ENCODE results near the gene NKX3-2. TPM values are rescaled to one million over a fixed set of nuclear protein-coding genes. Genes with fewer than 3 reads are reported as not detected.

Gene NKX3-2
- total and polyA plus RNA-seq, 2 of the 4 experiments (the other 2 are of a cell fraction), result 0.05 TPM; not detected in 1

GRCh38 chr4:13527981-13528820 lies 16.1 kb downstream of the NKX3-2 start:
- Histone ChIP-seq H3K9me3 (ENCODE audit: control insufficient read depth, insufficient read depth, low read length) (peaks cover 19% of the 10 kb centered on the region), H3K9ac (ENCODE audit: low read depth, low read length) (no peak overlapping the region), H3K14ac (replicated peaks; ENCODE audit: low read depth, low read length) (no peak overlapping the region), H4K5ac (ENCODE audit: low read depth, low read length) (no peak overlapping the region), H3K4me1 (ENCODE audit: control insufficient read depth, insufficient read depth, low read length) (no peaks in the 10 kb centered on the region), H2BK5ac (ENCODE audit: low read depth, low read length, poor library complexity, severe bottlenecking) (no peak overlapping the region), H3K23ac (ENCODE audit: low read depth, low read length) (no peak overlapping the region), H3K27ac (ENCODE audit: insufficient read depth, low read length) (no peak overlapping the region), H3K56ac (ENCODE audit: extremely low read depth, insufficient read depth, low read length) (no peak overlapping the region), H3K79me1 (ENCODE audit: low read depth in 1 of 2, low read length in 2 of 2) (no peaks in the 10 kb centered on the region), H2BK120ac (ENCODE audit: low read depth, low read length) (no peak overlapping the region), H2AK5ac (ENCODE audit: low read depth, low read length) (no peak overlapping the region), H3K4me2 (ENCODE audit: low read depth, low read length) (no peak overlapping the region), H3K18ac (ENCODE audit: low read depth, low read length) (no peak overlapping the region), H2BK15ac (ENCODE audit: low read depth, low read length) (no peak overlapping the region), H3K36me3 (ENCODE audit: control insufficient read depth, insufficient read depth, low read length) (no peaks in the 10 kb centered on the region), H3K9me1 (ENCODE audit: insufficient read depth, low read length) (no peaks in the 10 kb centered on the region), H2AFZ (replicated peaks; ENCODE audit: low read length, poor library complexity) (no peak overlapping the region), H3K4ac (ENCODE audit: low read depth, low read length) (no peak overlapping the region), H2AK9ac (replicated peaks; ENCODE audit: low read depth, low read length, poor library complexity) (no peak overlapping the region), H4K91ac (ENCODE audit: insufficient read depth, low read depth, low read length) (no peak overlapping the region), H4K8ac (ENCODE audit: low read depth in 2 of 2, low read length in 2 of 2) (no peak overlapping the region), H3K4me3 (ENCODE audit: insufficient read depth, low read depth, low read length) (no peak overlapping the region), H3K27me3 (ENCODE audit: control insufficient read depth, insufficient read depth, low read length) (peaks cover 95% of the 10 kb centered on the region), H4K20me1 (ENCODE audit: insufficient read depth, low read length) (no peaks in the 10 kb centered on the region; the same call in 1 of the 2 replicates), H2BK20ac (ENCODE audit: low read depth, low read length) (no peak overlapping the region)
- no TSS peak for BruUV-seq (replicated peaks)
- CTCF ChIA-PET, result interaction anchor here (0.6 kb wide), 1 partner anchor 658 kb away, joined by 4 read pairs; no protein-coding TSS in a partner anchor
- 0% methylated on average over 7 of the region's 35 CpGs; no CpG with 5 or more reads in 1 of the 2 experiments for WGBS, 2 experiments (ENCODE audit: extremely low coverage in 2 of 2, insufficient read length in 1 of 2)
- ATAC-seq (ENCODE audit: low read depth) (no peak), DNase-seq (no peak)
- peak; percentile 56 for TF ChIP-seq CEBPB (IDR thresholded peaks at IDR 0.05; ENCODE audit: low read depth, low read length)
- no peak for TF ChIP-seq BHLHE40 (IDR thresholded peaks at IDR 0.05; ENCODE audit: low read depth, low read length)
- TF ChIP-seq, protein P1, sequence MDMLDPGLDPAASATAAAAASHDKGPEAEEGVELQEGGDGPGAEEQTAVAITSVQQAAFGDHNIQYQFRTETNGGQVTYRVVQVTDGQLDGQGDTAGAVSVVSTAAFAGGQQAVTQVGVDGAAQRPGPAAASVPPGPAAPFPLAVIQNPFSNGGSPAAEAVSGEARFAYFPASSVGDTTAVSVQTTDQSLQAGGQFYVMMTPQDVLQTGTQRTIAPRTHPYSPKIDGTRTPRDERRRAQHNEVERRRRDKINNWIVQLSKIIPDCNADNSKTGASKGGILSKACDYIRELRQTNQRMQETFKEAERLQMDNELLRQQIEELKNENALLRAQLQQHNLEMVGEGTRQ (IDR thresholded peaks at IDR 0.05; ENCODE audit: low read depth, low read length), result no peak
- TF ChIP-seq, protein P2, sequence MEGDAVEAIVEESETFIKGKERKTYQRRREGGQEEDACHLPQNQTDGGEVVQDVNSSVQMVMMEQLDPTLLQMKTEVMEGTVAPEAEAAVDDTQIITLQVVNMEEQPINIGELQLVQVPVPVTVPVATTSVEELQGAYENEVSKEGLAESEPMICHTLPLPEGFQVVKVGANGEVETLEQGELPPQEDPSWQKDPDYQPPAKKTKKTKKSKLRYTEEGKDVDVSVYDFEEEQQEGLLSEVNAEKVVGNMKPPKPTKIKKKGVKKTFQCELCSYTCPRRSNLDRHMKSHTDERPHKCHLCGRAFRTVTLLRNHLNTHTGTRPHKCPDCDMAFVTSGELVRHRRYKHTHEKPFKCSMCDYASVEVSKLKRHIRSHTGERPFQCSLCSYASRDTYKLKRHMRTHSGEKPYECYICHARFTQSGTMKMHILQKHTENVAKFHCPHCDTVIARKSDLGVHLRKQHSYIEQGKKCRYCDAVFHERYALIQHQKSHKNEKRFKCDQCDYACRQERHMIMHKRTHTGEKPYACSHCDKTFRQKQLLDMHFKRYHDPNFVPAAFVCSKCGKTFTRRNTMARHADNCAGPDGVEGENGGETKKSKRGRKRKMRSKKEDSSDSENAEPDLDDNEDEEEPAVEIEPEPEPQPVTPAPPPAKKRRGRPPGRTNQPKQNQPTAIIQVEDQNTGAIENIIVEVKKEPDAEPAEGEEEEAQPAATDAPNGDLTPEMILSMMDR (conservative IDR thresholded peaks at IDR 0.05; ENCODE audit: low read depth, low read length), result no peak
- TF ChIP-seq MAFK (IDR thresholded peaks at IDR 0.05; ENCODE audit: low read depth, low read length), result no peak
- TF ChIP-seq FOS (IDR thresholded peaks at IDR 0.05; ENCODE audit: low read depth, low read length), result no peak
- TF ChIP-seq SMC3 (IDR thresholded peaks at IDR 0.05; ENCODE audit: low read depth, low read length), result no peak
- TF ChIP-seq MAZ (IDR thresholded peaks at IDR 0.05; ENCODE audit: borderline replicate concordance, low read depth, low read length), result no peak
- dilution Hi-C loops (cut with HindIII; ENCODE audit: low sequenced_read_pairs, unreplicated experiment) (no loop called here), in situ Hi-C loops (cut with MboI; ENCODE audit: low sequenced_read_pairs) (no loop called here), intact Hi-C loops (cut with micrococcal nuclease) (no loop called here)
- POLR2A ChIA-PET (ENCODE audit: unreplicated experiment), result no interaction called here
